ENCODE results near the gene TMEM134.
"Not testable (repeated sequence)": the region's sequence is repeated elsewhere in the genome, so short reads cannot be mapped to it uniquely, and the experiment has no call there.

The TMEM134 gene

DNA sequence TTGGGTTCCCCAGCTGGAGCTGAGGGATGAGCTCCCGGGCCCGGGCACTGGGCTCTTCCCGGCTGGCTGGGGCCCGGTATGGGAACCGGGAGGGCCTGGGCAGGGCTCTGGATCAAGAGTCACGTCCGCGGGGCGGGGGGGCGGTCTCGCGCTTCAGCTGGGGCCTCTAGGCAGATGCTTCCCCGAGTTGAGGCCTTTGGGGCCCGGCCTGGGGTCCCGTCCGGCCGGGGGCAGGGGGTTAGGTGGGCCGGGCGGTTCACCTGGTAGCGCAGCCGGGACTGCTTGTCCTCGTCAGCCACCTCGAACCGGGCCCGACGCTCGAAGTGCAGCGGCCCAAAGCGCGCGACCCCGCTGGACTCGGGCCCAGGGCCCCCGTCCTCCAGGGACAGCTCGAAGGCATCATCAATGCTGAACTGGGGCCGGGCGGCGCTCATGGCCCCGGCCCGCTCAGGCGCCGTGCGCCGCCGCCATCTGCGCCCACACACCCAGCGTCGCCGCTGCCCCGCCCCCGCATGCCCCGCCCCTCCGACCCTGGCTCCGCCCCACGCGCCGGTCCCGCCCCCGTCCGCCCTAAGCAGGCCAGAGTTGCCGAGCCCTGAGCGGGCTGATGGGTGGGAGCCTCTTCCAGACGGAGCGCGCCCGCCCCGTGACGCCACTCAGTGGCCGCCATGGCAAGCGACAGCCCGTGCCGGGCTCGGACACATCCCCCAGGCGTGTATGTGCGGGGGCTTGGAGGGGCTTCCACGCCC, at the start of gene TMEM134:
TMEM134 (minus strand) TSS at position 493 of the 749 bp plus-strand sequence; CDS start at position 434, 59 bp downstream.
- DNase-seq, result peak; percentile 64

GRCh38 chr11:67517784-67518552, 48.9 kb upstream of the TMEM134 start:
- DNase-seq, result no peak

DNA sequence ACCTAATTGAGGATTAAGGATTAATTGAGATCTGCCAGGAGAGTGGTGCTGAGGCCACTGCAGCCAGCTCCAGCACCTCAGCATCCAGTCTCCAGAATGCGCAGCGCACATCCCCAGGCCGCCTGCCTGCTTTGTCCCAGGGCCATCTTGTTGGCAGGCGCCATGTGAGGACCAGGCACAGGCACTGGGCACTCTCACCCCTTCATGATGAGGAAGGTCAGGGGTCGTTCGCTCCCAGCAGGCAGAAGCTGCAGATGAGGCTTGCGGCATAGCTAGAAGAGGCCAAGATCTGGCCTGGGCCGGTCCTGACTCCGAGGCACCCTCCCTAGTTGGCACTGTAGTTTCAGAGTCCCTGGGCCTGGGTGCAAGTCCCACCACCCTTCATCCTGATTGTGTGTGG, 47.8 kb upstream of the TMEM134 start:
- DNase-seq, result no peak

DNA sequence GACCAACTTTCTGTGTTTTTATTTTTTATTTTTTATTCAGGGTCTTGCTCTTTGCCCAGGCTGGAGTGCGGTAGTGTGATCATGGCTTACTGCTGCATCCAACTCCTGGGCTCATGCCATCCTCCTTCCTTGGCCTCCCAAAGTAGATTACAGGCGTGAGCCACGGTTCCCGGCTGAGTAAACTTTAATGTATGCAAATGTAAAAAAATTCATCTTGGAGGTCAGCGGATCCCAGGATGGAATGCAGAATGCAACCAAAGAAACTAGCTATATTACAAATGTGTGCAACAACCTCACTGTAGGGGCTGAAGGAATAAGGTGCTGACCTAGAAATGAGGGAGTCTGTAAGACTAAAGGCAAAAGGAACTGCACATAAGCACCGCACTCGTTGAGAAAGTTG, 45.1 kb upstream of the TMEM134 start:
- no peak for DNase-seq

DNA sequence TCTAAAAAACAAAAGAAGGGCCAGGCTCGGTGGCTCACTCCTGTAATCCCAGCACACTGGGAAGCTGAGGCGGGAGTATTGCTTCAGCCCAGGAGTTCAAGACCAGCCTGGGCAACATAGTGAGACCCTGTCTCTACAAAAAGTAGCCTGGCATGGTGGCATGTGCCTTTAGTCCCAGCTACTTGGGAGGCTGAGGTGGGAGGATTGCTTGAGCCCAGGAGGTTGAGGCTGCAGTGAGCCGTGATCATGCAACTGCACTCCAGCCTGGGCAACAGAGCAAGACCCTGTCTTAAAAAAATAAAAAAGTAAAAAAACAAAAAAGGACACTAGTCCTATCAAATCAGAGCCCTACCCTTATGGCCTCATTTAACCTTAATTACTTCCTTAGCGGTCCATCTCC, 42.5 kb upstream of the TMEM134 start:
- DNase-seq, result not testable (repeated sequence)

DNA sequence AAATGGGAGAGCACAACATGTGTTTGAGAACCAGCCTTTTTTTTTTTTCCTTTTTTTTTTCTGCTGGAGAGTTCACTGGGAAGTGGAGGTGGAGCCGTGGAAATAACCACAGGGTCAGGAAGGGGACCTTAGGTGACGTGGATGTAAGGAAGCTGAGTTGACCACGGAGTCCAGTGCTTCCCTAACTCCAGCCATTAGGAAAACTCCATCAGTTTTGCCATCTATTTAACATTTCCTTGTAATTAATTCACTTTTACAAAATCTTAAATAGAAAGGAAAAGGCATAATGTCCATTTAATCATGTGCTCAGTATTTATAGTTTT, 40.9 kb upstream of the TMEM134 start:
- no peak for DNase-seq

DNA sequence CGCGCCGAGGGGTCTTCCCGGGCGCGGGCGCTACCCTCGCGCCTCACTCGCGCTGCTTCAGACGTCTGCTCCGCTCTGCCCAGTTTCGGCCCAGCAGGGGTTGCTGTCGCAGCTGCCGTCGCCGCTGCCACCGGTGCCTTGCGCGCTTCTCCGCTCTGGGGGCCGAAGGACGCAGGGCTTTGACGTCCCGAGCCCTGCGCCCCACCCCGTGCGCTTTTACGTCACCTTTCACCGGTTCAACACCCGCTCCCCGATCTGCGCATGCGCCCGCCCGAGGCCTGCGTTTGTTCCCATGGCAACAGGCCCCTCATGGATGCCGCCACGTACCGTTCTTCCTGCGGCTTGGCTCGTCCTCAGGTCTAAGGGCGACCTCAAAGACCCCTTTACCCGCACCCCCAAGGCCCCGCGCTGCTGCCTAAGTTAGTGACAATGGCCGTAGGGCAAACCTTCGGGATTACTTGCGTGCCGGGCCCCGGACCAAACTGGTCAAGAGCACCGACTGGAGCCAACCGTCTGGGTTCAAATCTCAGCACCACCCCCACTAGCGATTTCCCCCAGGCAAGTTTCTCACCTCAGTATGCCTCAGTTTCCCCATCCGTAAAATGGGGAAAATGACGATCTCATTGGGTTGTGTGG, 39.6 kb upstream of the TMEM134 start:
- DNase-seq, result peak; percentile 74

DNA sequence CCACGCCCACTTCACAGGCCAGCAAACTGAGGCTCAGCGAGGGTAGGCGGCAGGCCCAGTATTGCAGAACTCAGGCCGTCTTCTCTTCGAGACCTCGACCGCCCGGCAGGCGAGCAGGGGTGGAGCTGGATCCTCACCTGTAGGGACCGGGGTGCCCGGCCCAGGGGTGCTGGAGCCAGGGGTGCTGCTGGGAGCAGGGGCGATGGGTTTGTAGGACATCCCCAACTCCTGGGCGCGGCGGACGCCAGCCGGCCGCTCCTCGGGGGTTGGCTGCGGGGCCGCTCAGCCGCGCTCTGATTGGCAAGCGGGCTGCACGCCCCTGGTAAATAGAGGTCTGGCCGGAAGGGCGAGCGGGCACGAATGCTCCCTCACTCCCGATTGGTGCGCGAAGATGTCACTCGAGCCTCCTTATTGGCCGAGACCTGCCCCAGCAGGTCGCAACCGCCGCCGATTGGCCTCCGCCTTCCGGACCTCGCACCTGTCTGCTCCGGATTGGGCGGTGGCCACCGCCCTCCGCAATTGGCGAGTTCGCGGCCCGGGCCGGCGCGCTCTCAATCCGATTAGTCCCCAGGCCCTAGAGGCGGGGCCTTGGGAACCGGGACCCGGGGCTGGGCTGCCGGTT, 38.9 kb upstream of the TMEM134 start, which contains the start of gene CDK2AP2:
CDK2AP2 (minus strand) TSS at position 299 of the 622 bp plus-strand sequence; CDS start at position 219, 80 bp downstream.
- peak; percentile 94 for DNase-seq

- no peak for DNase-seq
Measured at GRCh38 chr11:67507242-67507863, 38.3 kb upstream of the TMEM134 start.

GRCh38 chr11:67506426-67507051, 37.5 kb upstream of the TMEM134 start:
- no peak for DNase-seq

- peak; percentile 80 for DNase-seq
Measured at GRCh38 chr11:67505605-67506396, 36.8 kb upstream of the TMEM134 start.

GRCh38 chr11:67504950-67505581, 36.0 kb upstream of the TMEM134 start, which contains the start of gene PITPNM1:
PITPNM1 (minus strand) TSS chr11:67505363; CDS start chr11:67504180, 1,183 bp downstream.
- peak; percentile 37 for DNase-seq

DNA sequence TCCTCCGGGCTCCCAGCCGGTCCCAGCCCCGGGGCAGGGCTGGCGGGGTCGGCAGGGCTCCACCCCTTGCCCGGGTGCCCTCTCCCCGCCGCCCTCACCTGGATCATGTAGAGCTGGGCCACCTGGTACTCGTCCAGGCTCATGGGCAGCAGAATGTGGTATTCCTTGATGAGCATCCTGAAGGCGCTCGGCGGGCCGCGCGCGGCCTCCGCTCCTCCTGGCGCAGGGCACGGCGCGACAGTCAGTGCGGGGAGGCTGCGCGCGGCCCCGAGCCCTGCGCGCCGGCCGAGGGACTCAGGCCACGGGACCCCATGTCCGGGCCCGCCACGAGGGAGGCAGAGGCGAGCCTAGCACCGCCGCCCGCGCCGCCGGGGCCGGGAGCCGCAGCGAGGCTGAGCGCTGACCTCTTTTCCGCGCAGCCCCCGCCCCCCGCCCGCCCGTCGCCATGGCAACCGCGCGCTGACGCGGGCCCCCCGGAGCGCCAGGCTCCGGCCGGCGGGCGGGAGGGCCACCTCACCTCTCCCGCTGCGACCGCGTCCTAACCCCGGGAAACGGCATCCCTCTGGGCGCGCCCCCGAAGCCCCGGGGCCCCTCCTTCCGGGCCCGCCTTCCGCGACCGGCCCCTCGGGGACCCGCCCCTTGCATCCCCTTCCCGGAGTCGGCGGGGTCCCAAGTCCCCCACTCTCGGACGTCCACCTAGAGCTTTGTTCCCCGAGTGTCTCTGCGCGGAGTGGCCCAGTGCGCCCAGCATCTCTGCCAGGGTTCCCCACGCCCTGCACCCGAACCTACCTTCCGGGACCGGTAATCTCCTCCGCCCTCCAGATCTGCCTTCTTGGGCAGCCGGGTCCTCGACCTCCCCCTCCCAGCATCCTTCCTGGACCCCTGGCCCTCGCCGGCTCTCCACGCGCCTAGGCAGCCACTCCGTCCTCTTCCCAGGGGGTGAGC, 35.2 kb upstream of the TMEM134 start:
- no peak for DNase-seq

DNA sequence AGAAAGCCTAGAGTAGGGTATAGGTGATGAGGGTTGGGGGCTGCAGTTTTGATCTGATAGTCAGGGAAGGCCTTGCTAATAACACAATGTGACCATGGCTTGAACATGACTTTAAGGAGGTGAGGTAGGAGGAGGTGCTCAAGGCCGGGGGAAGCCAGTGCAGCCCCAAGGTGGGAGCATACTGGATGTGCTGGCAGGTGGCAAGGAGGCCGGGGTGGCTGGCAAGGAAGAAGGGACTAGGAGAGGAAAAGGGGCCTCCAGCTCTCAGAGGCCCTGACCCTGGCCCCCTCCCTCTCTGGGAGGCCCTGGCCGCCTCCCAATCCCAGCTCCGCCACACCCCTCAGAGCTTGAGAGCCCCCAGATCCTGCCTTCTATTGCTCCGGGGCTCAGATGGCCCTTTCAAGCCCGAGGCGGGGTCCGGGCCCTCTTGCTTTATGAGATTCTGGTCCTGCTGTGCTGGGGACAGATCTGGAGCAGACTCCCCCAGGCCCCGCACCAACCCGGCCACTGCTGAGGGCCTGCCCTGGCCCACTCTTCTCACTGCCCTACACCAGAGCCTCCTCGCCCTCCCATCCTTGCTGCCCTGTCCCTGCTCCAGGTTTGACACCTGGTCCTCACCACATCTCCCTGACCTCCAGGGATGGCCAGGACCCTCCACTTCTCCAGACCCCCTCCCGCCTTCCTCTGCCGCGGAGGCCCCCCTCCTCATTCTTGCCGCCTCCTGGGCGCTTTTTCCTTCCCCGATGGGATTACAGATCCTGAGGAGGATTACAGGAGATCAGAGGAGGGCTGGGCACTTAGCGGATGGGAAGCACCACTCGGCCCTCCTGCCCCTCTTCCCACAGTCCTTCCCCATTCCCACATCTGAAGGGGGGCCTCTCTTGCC, 34.3 kb upstream of the TMEM134 start:
- DNase-seq, result no peak

GRCh38 chr11:67502328-67502979, 33.4 kb upstream of the TMEM134 start:
- no peak for DNase-seq

DNA sequence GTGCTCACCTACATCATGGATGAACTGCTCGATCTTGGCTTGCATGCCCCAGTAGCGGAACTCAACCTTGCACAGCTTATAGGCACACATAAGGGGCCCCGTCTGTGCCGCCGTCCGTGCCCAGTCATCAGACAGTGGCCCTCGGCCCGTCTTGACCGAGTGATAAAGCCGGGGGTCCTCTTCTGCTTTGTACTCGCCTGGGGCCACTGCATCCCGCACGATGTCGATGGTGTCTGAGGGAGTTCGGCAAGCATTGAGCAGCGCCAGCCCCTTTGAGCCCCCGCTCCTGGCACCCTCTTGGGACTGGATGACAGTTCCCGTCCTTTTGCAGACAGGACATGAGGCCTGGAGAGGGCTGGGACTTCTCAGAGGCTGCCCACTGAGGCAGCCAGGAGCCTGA, 32.8 kb upstream of the TMEM134 start:
- no peak for DNase-seq

- peak; percentile 1 for DNase-seq
Measured at GRCh38 chr11:67500831-67501715, 32.0 kb upstream of the TMEM134 start.

All from GF-D8 (cell line).